ENCODE results near the gene CT47B1. TPM values are rescaled to one million over a fixed set of nuclear protein-coding genes. Genes with fewer than 3 reads are reported as not detected.

The CT47B1 gene
- total RNA-seq, 1 experiment from 2014 or later = not detected

GRCh38 chrX:120823556-120823955, 52.1 kb downstream of the CT47B1 start:
- intact Hi-C loops (cut with micrococcal nuclease; ENCODE audit: unreplicated experiment) = no loop called here
- TF ChIP-seq POLR2AphosphoS5 (IDR thresholded peaks at IDR 0.05; ENCODE audit: low read depth, low read length) (no peak), SIN3A (IDR thresholded peaks at IDR 0.05; ENCODE audit: borderline replicate concordance, insufficient read depth, low read depth, low read length) (no peak), TCF7L2 (IDR thresholded peaks at IDR 0.05; ENCODE audit: low read depth, low read length) (no peak), CTCF (IDR thresholded peaks at IDR 0.05) (no peak)
- TF ChIP-seq, protein P1, sequence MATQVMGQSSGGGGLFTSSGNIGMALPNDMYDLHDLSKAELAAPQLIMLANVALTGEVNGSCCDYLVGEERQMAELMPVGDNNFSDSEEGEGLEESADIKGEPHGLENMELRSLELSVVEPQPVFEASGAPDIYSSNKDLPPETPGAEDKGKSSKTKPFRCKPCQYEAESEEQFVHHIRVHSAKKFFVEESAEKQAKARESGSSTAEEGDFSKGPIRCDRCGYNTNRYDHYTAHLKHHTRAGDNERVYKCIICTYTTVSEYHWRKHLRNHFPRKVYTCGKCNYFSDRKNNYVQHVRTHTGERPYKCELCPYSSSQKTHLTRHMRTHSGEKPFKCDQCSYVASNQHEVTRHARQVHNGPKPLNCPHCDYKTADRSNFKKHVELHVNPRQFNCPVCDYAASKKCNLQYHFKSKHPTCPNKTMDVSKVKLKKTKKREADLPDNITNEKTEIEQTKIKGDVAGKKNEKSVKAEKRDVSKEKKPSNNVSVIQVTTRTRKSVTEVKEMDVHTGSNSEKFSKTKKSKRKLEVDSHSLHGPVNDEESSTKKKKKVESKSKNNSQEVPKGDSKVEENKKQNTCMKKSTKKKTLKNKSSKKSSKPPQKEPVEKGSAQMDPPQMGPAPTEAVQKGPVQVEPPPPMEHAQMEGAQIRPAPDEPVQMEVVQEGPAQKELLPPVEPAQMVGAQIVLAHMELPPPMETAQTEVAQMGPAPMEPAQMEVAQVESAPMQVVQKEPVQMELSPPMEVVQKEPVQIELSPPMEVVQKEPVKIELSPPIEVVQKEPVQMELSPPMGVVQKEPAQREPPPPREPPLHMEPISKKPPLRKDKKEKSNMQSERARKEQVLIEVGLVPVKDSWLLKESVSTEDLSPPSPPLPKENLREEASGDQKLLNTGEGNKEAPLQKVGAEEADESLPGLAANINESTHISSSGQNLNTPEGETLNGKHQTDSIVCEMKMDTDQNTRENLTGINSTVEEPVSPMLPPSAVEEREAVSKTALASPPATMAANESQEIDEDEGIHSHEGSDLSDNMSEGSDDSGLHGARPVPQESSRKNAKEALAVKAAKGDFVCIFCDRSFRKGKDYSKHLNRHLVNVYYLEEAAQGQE (IDR thresholded peaks at IDR 0.05; ENCODE audit: insufficient read depth in 1 of 2, low read depth in 2 of 2, low read length in 1 of 2) = no peak
- CTCF ChIA-PET = no interaction called here
- H3K4me1 ChIP-seq (ENCODE audit: control insufficient read depth, insufficient read depth, low read length) = no peaks in the 10 kb centered on the region
- no peaks in the 10 kb centered on the region for H3K9me3 ChIP-seq (ENCODE audit: control insufficient read depth, insufficient read depth, low read depth, low read length)
- ATAC-seq (no peak), DNase-seq (ENCODE audit: low read depth, low spot score) (no peak)
- POLR2A ChIA-PET = no interaction called here
- no peak overlapping the region for H3K27ac ChIP-seq (ENCODE audit: low read length)
- no peaks in the 10 kb centered on the region for H3K36me3 ChIP-seq (ENCODE audit: control insufficient read depth, insufficient read depth, low read length)
- no peak overlapping the region for H3K4me3 ChIP-seq (ENCODE audit: low read depth in 2 of 2, low read length in 2 of 2)
- no peaks in the 10 kb centered on the region for H3K27me3 ChIP-seq (ENCODE audit: control insufficient read depth, insufficient read depth, low read length)
- BruUV-seq (replicated peaks) = no TSS peak
- in situ Hi-C loops (cut with HindIII; ENCODE audit: low pct_unique_long_range_greater_than_20kb, low sequenced_read_pairs) = no loop called here

Other genes starting within 250 kb of the CT47B1 start
- gene C1GALT1C1, start 245.8 kb downstream of the CT47B1 start, total RNA-seq (2021; ENCODE audit: unreplicated experiment) = 32.4 TPM
- not detected for gene CT47A11, start 61.3 kb upstream of the CT47B1 start, total RNA-seq (2021; ENCODE audit: unreplicated experiment)
- not detected for gene CT47A10, start 66.2 kb upstream of the CT47B1 start, total RNA-seq (2021; ENCODE audit: unreplicated experiment)
- not detected for gene CT47A9, start 71.0 kb upstream of the CT47B1 start, total RNA-seq (2021; ENCODE audit: unreplicated experiment)
- not detected for gene CT47A8, start 75.9 kb upstream of the CT47B1 start, total RNA-seq (2021; ENCODE audit: unreplicated experiment)
- not detected for gene CT47A7, start 80.7 kb upstream of the CT47B1 start, total RNA-seq (2021; ENCODE audit: unreplicated experiment)
- not detected for gene CT47A6, start 85.6 kb upstream of the CT47B1 start, total RNA-seq (2021; ENCODE audit: unreplicated experiment)
- not detected for gene CT47A5, start 90.5 kb upstream of the CT47B1 start, total RNA-seq (2021; ENCODE audit: unreplicated experiment)
- gene CT47A4, start 95.3 kb upstream of the CT47B1 start, total RNA-seq (2021; ENCODE audit: unreplicated experiment) = not detected
- gene CT47A3, start 100.2 kb upstream of the CT47B1 start, total RNA-seq (2021; ENCODE audit: unreplicated experiment) = not detected
- gene CT47A2, start 105.1 kb upstream of the CT47B1 start, total RNA-seq (2021; ENCODE audit: unreplicated experiment) = not detected
- not detected for gene CT47A1, start 109.9 kb upstream of the CT47B1 start, total RNA-seq (2021; ENCODE audit: unreplicated experiment)
- gene GLUD2, start 171.7 kb upstream of the CT47B1 start, total RNA-seq (2021; ENCODE audit: unreplicated experiment) = 0.33 TPM